ENCODE data around the gene SEMA6D.

SEMA6D gene, protein sequence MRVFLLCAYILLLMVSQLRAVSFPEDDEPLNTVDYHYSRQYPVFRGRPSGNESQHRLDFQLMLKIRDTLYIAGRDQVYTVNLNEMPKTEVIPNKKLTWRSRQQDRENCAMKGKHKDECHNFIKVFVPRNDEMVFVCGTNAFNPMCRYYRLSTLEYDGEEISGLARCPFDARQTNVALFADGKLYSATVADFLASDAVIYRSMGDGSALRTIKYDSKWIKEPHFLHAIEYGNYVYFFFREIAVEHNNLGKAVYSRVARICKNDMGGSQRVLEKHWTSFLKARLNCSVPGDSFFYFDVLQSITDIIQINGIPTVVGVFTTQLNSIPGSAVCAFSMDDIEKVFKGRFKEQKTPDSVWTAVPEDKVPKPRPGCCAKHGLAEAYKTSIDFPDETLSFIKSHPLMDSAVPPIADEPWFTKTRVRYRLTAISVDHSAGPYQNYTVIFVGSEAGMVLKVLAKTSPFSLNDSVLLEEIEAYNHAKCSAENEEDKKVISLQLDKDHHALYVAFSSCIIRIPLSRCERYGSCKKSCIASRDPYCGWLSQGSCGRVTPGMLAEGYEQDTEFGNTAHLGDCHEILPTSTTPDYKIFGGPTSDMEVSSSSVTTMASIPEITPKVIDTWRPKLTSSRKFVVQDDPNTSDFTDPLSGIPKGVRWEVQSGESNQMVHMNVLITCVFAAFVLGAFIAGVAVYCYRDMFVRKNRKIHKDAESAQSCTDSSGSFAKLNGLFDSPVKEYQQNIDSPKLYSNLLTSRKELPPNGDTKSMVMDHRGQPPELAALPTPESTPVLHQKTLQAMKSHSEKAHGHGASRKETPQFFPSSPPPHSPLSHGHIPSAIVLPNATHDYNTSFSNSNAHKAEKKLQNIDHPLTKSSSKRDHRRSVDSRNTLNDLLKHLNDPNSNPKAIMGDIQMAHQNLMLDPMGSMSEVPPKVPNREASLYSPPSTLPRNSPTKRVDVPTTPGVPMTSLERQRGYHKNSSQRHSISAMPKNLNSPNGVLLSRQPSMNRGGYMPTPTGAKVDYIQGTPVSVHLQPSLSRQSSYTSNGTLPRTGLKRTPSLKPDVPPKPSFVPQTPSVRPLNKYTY

DNA sequence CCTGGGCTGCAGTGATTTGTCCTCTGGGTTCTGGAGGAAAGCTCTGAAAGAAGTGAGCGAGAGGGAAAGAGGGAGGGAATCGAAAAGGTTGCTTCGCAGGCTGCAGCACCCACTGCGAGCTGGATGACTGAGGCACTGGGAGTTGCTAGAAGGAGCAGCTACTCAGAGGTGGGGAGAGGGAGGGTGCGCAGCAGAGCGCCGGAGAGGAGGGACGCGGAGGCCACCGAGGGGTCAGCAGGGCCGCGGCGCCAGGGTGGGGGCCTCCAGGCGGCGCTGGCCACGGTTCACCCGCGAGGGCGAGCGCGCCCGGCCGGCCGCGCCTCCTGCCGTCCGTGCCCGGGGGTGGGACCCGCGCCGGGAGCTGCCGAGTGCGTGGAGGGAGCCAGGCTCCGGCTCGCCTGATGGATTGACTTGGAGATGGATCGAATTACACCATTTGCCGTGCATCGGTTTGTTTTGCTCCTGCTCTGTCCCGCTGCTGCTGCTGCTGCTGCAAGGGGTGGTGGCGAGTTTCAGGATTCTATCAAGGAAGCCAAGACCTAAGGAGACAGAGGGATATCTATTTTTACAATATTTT is at the start of gene SEMA6D:
Gene SEMA6D, plus strand, starts transcription at position 470 of the 577 bp plus-strand sequence. CDS start 42,294 bp downstream, outside the sequence.
- peak; percentile 61 for DNase-seq

DNA sequence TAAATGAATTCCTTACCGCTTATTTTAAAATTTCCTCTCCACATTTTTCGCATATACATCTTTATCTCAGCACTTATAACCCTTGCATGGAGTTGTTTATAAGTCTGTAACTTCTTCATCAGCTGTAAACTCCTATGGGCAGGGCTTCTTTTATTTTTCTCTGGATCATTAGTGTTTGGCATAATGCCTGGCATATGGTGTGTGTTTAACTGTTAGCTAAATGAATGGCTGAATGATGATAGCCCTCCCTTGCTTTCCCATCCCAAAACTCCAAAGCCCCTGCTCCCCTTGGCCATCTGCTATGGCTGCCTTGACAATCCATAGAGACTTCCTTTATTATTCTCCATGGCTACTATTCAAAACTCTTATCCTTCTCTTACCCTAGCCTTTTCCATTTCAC is 48.1 kb upstream of the SEMA6D start:
- peak; percentile 47 for DNase-seq

DNA sequence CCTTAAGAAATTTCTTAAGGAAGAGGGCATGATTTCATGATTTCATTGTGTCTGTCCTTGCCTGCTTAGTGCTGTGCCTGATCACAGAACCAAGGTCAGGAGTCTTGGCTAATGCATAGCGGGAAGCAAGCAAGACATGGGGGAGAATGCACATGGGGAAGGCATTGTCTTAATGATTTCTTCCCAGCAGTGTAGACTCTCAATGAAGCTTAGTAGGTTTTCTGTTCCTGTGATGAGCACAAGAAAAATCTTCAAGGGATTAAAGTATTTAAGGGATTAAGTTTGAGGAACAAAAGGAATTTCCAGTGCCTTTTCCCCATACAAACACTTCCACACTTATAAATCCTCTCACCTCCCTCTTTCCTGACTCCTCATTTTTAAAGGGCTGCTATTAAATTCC is 46.9 kb upstream of the SEMA6D start:
- no peak for DNase-seq

DNA sequence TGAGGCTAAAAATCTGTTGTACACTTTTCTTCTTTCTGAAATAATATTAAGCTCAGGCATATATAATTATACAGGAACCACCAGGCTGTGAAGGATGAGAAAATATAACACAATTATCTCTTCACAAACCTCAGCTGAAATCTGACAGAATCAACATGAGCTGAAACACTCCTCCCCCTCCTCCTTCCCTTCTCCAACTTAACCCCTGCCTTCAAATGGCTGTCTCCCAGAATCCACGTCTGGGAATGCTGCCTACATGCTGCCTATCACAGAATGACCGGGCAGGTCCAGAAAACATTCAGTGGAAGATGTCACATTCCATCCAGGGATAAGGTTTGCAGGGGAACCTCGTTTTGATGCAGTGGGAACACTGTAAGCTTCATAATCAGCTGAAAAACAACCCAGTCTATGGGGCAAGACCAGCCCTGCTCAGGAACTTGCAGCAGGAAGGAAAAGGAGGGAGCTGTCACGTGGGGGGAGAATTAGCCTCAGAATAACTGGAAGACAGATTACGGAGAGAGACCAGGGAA is 44.0 kb upstream of the SEMA6D start:
- DNase-seq: no peak

DNA sequence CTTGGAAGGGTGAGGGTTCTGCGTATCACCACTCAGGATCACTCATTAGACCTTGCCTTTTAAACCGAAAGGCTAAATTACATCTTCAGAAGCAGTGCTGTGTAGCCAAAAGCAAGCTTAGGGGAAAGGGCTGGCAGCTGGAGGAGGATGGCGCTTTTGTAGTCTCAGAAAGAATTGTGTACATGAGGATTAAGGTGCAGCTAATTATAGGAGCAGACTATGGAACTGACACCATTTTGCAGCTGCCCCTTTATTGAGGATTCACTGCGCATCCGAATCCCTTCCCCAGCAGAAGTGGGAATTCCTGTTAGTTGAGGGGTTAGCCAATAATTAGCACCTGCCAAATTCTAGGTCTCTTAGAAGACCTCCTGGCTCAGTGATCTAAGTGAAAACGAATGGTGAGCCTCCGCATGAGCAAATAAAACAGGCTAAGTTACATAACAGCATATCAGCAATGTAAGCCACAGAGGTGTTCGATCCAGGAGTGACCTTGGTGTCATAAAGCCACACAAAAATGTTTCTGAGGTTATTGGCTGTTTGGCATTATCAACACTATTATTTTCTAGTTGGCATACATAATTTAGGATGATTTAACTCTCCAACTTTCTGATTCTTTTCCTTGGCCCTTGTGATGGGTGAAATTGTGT is 42.6 kb upstream of the SEMA6D start:
- DNase-seq: peak; percentile 80

DNA sequence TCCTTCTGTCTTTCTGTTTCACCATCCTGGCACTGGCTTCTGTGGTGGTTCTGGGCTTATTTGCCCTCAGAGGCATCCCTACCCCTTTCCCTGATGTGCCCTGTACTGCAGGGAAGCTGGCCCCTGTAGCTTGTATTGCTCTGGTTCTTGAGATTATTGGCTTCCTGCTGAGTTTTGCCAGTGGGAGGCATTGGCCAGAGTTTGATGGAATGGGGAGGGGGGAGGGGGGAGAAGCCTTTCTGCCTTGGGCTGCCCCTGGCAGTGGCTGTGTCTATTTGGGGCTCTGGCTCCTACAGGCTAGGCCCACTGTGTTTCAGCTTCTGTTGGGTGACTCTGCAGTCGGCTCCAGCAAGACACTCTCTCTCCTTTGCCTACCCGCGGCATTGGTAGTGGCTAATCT is 41.6 kb upstream of the SEMA6D start:
- DNase-seq: no peak

DNA sequence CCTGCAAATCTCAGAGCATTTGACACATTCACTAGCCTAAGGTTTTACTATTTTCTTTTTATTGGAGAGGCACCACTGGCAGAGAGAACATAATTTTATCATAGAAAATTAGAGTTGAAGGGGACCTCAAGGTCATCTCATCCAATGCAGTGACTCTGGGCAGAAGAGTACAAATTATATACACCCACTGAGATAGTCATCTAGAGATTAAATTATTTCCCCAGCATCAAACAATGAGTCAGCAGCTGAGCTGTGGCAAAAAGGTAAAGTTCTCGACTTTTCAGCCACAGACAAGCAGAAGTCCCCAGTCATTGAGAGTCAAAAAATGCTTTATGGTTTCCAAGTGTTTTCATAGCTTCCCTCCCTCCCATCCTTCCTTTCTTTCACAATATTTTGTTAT is 39.3 kb upstream of the SEMA6D start:
- no peak for DNase-seq

DNA sequence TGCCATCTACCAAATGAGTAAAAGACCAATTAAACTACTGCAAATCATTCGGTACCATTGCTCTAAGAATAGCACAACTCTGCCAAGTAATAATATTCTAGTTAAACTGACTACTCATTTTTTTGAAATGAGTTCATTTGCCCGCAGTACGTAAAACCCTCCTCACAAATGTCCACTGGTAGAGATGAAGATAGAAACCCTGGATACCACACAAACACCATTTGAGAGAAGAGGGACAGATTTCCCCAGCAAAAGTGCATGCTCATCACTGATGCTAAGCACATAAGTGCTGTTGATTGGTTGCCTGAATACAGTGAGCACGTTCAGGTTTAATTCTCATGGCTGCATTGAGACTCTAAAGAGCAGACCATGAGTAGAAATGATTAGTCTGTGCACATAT is 34.6 kb upstream of the SEMA6D start:
- DNase-seq: no peak

DNA sequence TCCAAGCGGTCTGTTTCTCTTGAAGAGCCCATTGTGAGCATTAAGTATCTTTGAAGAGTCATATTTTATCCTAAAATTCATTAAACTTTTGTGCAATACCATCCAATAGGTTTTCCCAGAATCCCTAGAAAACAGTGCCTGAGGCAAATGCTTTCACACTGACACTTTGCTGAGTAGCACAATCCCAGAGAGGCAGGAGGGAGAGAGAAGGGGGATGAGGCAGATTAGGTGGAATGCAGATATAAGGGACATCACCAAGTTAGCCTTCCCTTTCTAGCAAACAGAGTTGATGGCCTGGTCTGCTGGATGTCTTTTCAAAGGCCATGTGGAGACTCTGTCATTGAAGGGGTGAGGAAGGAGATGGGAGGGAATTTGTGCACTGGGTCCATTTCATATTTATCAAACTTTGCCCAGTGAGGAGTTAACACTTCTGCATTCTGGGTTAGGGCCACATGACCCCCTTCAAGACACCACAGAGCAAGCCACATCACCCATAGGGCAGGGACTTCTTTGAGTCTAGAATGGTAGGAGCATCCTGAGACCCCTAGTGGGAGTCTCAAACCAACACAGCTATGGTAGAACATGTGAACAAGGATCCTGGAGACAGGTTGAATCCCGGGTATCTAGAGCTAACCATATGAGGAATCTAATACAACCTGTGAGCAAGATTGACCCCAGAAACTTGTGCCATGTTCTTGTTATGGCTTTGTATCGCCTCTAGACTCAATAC is 32.0 kb upstream of the SEMA6D start:
- no peak for DNase-seq

DNA sequence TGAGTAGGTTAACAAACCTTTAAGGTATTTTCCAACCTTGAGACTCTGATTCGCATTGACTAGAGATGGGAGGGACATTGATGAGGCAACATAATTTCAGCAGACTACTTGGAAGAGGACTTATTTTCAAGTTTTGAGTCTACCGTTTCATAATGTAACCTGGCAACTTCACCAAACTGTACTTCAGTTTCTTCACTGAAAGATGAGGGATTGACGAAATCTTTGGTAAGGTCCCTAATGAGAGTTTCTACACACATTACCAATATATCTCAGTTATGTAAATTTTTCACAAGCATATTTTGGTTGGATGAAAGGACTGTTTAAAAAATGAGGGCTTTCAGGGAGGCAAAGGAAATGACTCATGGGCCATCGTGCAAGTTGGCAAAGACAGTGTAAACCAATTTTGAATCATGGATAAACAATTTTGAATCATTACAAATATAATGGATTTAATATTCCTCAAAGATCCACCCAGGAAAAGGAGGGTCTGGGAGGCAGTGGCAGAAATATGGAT is 28.7 kb upstream of the SEMA6D start:
- no peak for DNase-seq

DNA sequence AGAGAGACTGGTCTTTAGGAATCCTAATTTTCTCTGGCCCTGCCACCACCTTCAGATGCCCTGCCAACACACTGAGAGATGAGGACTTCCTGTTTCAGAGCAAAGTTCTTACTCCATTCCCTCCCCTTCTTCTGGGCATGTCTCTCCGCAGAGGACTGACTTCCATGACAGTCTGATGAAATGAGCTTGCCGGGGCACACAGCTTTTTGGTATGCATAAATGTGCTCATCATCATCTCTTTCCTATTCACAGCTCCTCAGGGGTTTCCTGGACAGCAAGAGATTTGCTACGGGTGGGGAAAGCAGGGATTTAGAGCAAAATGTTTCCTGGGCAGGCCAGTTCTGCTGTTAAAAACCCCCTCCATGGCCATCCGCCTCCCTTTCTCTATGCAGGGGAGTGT is 27.6 kb upstream of the SEMA6D start:
- DNase-seq: no peak

DNA sequence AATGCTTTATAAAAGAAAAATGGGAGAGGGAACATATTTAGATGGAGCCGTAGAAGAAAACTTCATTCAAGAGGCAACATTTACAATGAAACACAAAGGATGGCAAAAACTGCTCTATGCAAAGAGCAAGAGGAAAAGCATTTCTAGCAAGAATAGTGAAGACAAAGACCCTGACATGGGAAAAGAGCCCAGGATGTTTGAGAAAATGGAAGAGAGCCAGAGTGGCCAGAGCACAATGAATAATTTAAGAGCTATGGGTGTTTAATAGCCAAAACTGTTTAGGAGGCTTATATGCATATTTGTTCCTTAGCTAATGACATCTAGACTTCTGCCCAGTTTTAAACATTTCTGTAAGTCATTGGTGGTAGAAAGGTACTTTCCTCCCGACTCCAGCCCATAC is 25.4 kb upstream of the SEMA6D start:
- DNase-seq: no peak

DNA sequence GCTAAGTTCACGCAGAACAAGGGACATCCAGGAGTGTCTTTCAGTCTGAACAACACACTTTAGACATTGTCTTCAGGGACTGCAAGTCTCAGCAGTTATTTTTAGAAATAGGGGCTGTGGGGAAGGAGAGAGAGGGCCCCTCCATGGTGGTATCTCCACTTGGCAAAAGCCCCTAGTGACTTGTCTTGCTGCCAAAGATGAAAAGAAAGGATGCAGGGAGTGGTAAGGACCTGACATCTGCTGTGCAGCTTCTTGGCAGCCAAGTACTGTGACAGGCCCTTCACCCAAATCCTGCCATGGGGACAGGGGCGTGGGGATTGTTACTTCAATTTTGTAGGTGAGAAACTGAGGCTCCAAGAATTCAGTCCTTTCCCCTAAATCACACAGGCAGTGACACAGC is 21.0 kb upstream of the SEMA6D start:
- DNase-seq: no peak

DNA sequence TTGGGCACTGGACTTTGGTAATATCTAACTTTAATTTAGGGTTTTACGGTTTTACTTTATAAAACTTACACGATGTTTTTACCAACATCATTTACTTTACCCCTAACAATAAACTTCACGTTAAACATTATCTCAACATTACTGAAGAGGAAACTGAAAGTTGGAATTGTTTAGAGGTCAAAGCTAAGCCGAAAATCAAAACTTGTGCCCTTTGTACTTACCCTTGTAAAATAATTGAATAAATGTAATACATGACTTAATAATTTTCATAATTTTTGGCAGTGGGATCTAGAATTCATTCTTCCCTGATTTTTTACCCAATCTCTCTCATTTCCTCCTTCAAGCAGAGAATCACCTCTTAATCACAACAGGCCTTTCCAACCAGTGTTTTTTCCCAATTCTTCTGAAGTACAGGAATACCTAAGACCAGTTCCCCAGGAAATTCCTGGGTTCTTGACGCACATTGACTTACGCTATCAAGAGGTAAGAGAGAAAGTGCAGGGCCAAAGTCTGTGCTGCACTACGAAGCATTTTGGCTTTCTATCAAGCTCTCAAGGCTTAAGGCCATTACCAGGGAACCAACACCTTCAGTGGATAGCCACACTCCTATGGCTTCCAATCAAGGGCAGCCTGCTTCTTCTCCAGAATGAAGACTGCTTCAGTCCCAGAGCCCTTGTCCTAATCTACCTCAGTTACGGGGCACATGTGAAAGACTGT is 11.9 kb upstream of the SEMA6D start:
- no peak for DNase-seq

DNA sequence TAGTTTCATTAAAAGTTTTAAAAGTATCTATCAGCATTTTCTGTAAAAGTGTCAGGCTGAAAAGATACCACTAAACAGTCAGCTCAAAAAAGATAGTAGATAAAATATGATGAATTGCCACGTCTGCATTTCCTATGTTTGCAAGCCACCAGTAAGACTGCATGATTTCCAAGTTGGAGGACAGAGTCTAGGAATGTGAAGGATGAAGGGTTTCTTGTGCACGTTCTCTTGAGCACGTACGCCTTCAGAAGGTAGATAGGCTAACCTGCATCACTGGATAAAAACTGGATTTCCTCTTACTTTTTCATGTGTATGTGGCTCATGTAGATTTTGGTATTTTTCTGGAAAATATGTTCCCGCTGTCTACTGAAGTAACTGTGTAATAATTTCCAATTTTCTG is 9.9 kb upstream of the SEMA6D start:
- DNase-seq: no peak

DNA sequence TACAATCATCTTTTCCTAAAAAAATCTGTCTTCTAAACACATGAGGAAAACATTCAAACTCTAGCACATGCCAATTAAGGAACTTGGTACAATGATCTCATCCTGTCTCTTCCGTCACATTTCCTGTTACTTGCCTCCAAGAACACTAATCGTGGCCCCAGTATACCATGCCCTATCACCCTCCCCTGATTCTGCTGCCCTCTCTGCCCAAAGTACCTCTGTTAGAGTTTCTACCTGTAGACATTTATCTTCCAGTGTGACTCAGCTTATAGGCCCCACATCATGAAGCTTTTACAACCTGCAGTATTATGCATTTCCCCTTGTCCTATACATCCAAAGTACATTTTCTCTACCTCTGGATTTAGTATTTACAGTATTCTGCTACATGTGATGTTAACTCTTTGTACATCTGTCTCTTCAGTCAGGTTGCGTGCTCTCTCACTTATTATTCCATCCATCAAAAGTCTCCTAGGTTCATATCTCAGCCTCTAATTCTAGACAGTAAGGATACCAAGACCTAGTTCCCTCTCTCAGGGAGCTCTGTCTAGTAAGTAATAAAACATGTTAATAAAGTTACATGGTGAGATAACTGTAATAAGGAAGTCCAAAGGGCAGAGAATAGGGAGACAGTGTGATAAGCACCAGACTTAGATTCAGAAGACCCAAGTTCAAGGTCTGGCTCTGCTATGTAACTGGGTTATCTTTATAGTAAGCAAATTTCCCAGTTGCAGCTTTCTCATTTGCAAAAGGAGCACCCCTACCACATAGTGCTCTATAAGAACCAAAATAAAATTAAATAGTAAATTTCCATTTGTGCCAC is 8.9 kb upstream of the SEMA6D start:
- DNase-seq: no peak

DNA sequence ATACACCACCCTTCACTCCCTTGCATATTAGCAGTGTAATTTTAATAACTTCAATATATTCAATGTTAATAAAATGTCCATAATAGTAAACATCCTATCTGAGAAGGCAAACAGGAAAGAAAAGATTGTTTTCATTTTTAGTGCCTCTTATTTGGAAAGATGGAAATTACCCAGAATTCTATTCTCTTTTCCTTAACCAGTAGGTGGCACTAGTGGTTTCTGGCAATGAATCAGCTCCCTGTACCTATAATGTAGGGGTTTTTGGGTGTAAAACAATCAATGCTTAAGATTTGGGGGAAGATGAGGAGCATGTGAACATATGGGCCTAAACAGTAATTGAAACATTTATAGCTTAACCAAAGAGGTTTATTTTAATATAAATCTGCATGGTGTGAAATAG is 5.7 kb upstream of the SEMA6D start:
- DNase-seq: no peak

DNA sequence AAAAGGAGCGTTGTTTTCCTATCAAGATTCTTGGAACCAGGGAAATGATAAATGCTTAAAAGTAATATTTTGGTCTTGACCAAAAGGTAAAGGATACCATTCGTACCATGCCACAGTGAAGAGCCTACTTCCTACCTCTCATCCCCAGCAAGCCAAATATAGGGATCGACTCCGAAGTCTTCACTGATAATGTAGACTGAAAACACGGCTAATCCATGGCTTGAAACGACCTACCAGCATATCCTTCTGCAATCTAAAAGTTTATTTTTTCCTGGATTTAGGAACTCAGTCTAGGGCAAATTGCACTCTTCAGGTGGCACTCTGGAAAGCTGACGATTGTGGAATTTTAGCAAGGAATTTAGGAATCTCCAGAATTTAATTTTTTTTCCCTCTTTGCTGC is 1.9 kb upstream of the SEMA6D start:
- no peak for DNase-seq

DNA sequence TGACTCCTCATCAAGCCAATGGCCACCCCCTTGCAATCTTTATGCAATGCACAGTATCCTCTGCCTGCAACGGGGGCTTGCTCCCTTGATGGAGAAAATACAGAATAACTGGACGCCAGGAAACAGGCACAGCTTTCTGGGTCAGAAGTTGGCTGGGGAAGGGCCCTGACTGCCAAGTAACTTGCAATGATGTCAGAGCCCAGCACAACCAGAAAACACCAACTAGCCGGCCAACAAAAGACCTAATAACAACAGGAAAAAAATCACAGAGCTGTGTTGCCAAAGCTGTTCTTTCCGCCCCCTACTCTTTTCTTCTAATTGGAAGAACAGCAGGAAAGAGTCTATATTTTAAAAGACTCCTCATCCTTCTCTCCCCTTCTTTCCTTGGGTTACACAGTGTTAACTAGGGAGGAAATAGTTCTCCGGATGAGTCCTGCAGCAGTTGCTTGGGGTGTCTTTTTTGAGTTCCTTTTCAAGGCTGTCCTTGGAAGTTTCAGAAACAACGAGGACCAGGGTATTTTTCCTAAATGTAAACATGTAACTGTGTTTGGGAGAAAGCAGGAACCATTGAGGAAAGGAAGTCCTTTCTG is 1.4 kb upstream of the SEMA6D start:
- no peak for DNase-seq

DNA sequence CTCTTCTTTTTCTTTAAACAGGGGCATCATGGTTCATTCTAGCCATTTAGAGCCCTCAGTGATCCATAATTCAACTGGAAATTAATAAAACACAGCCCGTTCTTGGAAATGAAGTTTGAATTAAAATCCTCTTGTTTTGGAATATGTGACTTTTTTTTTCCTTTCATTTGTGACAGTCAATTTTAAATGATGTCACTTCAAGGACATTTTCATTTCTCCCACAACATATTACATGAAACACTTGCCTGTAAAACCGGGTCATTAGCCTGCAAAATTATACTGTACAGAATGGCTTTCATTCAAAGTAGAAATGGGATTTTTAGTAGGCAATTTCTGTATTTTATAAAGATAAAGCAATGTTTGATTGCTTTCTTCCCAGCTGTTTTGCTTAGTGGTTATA is 789 bp upstream of the SEMA6D start:
- DNase-seq: no peak
